Hepatocyte (in vitro differentiated cells): Measurements from ENCODE around the gene CSF3.

Experiments used
- CTCF ChIP-seq: fragments of 200-600 bp; sonication (generic); IDR thresholded peaks from 2 replicates; pipeline ENCODE4 v1.5.1; 2016; ENCODE audit warnings: antibody characterized with exemption, mild to moderate bottlenecking; ENCODE audit not compliant: poor library complexity
- EZH2 ChIP-seq: fragments of 200-600 bp; sonication (generic); IDR thresholded peaks from 2 replicates; pipeline ENCODE4 v1.6.1; 2016; ENCODE audit warnings: antibody characterized with exemption, mild to moderate bottlenecking, borderline replicate concordance
- EZH2phosphoT487 ChIP-seq: fragments of 200-600 bp; sonication (generic); IDR thresholded peaks from one replicate; pipeline ENCODE4 v1.6.1; 2018; ENCODE audit warnings: antibody characterized with exemption, mild to moderate bottlenecking, low read depth, moderate library complexity; ENCODE audit not compliant: unreplicated experiment, severe bottlenecking

- TF ChIP-seq CTCF (no peak), EZH2phosphoT487 (no peak), EZH2 (no peak)
Measured at GRCh38 chr17:39966771-39967170, 48.5 kb upstream of the CSF3 start.
